Measurements from ENCODE around the gene STAC. TPM values are rescaled to one million over a fixed set of nuclear protein-coding genes. Genes with fewer than 3 reads are reported as not detected.

Gene STAC
- polyA plus RNA-seq, 1 donor, result 1.8 TPM

DNA sequence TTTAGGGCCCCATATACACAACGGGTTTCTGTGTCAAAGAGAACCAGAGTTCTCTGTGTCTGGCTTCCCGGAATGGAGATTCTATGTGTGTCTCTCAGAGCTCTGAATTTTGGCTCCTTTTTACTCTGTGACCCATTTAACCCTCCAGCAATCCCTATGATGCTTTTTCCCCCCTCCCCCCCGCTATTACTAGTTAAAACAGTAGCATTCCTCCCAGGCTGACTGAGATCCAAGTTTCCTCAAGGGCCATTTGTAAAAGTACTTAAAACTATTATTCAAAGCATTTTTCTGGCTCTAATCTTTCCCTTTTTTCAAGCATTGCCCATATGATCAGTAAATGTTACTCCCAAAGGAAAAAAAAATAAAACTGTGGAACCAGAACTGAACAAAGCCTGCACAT, 6.6 kb upstream of the STAC start:
- no peaks in the 10 kb centered on the region for H3K9me3 ChIP-seq (ENCODE audit: control insufficient read depth, low read depth, low read length)
- no peaks in the 10 kb centered on the region for H3K4me1 ChIP-seq (ENCODE audit: control insufficient read depth, insufficient read depth, low read length)
- H3K27me3 ChIP-seq (ENCODE audit: control insufficient read depth, insufficient read depth, low read length), result no peaks in the 10 kb centered on the region
- H3K27ac ChIP-seq (ENCODE audit: low read length), result no peak overlapping the region
- no peak overlapping the region for H3K4me3 ChIP-seq (ENCODE audit: low read length)
- 80% methylated on average over 1 of the region's 3 CpGs for WGBS (ENCODE audit: insufficient coverage, low lambda C conversion rate)
- DNase-seq, result no peak
- no peaks in the 10 kb centered on the region for H3K36me3 ChIP-seq (ENCODE audit: control insufficient read depth, insufficient read depth, low read length)

DNA sequence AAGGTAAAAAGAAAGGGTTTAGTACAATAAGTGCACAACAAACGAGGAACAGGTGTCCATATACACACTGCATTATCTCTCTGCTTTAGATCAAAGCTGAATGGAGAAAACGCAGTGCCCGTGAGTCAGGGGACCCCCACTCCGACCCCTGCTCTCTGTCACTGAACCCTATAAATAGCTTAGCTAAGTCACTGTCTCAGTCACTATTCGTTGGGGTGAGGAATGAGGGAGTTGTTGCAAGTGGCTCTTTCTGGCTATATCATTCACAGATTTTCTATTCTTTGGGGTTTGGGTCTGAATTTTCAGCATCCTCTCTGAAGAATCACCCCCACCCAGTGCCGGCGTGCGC, 458 bp upstream of the STAC start:
- H3K4me1 ChIP-seq (ENCODE audit: control insufficient read depth, insufficient read depth, low read length), result no peaks in the 10 kb centered on the region
- H3K36me3 ChIP-seq (ENCODE audit: control insufficient read depth, insufficient read depth, low read length), result no peaks in the 10 kb centered on the region
- 60% methylated on average over 1 of the region's 8 CpGs for WGBS (ENCODE audit: insufficient coverage, low lambda C conversion rate)
- no peaks in the 10 kb centered on the region for H3K9me3 ChIP-seq (ENCODE audit: control insufficient read depth, low read depth, low read length)
- no peak overlapping the region for H3K27ac ChIP-seq (ENCODE audit: low read length)
- peaks cover 31% of the 10 kb centered on the region for H3K27me3 ChIP-seq (ENCODE audit: control insufficient read depth, insufficient read depth, low read length)
- DNase-seq, result no peak
- H3K4me3 ChIP-seq (ENCODE audit: low read length), result no peak overlapping the region

DNA sequence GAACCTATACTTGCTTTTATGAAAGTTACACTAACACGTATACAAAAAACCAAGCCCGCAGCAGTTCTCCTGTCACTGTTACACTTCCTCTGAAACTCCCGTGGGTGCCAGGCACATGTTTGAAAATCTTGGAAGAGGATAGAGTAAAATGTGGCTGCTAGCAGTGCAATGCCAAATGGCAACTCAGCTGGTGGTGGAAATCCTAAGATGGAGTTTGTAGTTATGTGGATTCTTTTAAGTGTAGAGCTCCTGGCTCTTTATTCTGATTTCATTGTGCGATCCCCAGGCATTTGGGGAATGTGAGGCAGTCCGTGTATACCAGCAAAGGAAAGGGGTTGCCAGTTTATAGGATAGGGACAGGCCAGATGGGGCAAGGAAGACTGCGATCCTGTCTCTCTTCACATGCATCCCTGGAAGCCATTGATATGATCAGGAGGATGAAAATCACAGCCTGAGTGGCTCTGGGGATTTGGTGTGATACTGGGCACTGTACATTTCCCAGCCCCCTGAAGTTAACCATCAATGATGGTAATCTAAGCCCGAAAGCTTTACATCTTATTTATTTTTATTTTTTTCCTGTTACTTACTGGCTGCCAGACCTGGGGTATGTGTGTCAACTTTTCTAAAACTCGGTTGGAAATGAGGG, 1.1 kb downstream of the STAC start:
- H3K27ac ChIP-seq (ENCODE audit: low read length), result no peak overlapping the region
- H3K27me3 ChIP-seq (ENCODE audit: control insufficient read depth, insufficient read depth, low read length), result peaks cover 31% of the 10 kb centered on the region
- no peak overlapping the region for H3K4me3 ChIP-seq (ENCODE audit: low read length)
- H3K36me3 ChIP-seq (ENCODE audit: control insufficient read depth, insufficient read depth, low read length), result no peaks in the 10 kb centered on the region
- H3K4me1 ChIP-seq (ENCODE audit: control insufficient read depth, insufficient read depth, low read length), result no peaks in the 10 kb centered on the region
- 50% methylated on average over 1 of the region's 8 CpGs for WGBS (ENCODE audit: insufficient coverage, low lambda C conversion rate)
- DNase-seq, result no peak
- H3K9me3 ChIP-seq (ENCODE audit: control insufficient read depth, low read depth, low read length), result no peaks in the 10 kb centered on the region

DNA sequence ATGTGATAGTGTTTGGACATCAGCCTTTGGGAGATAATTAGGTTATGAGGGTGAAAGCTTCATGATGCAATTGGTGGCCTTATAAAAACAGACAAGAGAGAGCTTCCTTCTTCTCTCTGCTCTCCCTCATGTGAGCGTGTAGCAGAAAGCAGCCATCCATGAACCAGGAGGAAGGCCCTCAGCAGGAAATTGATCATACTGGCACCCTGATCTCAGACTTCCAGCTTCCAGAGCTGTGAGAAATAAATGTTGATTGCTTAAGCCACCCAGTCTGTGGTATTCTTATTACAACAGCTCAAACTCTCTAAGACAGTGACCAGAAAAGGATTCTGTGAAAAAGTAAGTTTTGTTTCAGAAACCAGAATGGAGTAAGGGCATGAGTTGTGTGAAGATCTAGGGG, 13.3 kb downstream of the STAC start:
- H3K27me3 ChIP-seq (ENCODE audit: control insufficient read depth, insufficient read depth, low read length), result no peaks in the 10 kb centered on the region
- H3K36me3 ChIP-seq (ENCODE audit: control insufficient read depth, insufficient read depth, low read length), result no peaks in the 10 kb centered on the region
- no peaks in the 10 kb centered on the region for H3K4me1 ChIP-seq (ENCODE audit: control insufficient read depth, insufficient read depth, low read length)
- no peak overlapping the region for H3K27ac ChIP-seq (ENCODE audit: low read length)
- DNase-seq, result no peak
- H3K4me3 ChIP-seq (ENCODE audit: low read length), result no peak overlapping the region
- no peaks in the 10 kb centered on the region for H3K9me3 ChIP-seq (ENCODE audit: control insufficient read depth, low read depth, low read length)
- no CpG with 5 or more reads among the region's 1 CpG for WGBS (ENCODE audit: insufficient coverage, low lambda C conversion rate)

DNA sequence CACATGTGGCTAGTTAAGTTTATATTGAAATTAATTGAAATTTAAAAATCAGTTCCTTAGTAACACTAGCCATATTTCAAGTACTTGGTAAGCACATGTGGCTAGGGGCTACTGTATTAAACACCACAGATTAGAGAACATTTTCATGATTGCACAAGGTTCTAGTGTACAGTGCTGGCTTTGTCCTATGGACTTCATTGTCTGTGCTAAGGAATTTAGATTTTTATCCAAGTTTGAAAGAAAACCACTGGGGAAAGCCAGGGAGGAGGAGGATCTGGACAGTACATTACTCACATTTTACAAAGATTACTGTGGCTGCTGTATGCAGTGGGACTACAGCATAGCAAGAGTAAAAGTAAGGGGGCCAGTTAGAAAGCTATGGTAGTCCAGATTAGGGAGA, 13.9 kb downstream of the STAC start:
- H3K9me3 ChIP-seq (ENCODE audit: control insufficient read depth, low read depth, low read length), result no peaks in the 10 kb centered on the region
- H3K27me3 ChIP-seq (ENCODE audit: control insufficient read depth, insufficient read depth, low read length), result no peaks in the 10 kb centered on the region
- no peak for DNase-seq
- no peaks in the 10 kb centered on the region for H3K4me1 ChIP-seq (ENCODE audit: control insufficient read depth, insufficient read depth, low read length)
- no peaks in the 10 kb centered on the region for H3K36me3 ChIP-seq (ENCODE audit: control insufficient read depth, insufficient read depth, low read length)
- no peak overlapping the region for H3K27ac ChIP-seq (ENCODE audit: low read length)
- H3K4me3 ChIP-seq (ENCODE audit: low read length), result no peak overlapping the region

DNA sequence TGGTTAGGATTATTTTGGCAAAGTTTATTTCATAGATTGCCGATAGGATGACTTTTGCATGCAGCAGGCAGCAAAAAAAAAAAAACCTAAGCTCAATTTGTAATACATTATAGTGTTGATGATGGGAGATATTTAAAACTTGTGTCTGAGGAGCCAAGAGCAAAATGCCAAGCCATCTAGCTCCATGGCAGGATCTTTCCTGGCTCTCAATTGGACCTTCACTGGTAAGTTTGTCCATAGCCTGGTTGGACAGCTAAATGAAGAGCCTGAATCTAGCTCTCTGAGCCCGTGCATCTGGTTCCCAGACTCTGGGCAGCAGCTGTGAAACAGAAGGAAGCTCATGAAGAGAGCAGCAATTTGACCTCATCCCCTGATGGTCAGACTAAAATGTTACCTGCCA, 17.5 kb downstream of the STAC start:
- no peak overlapping the region for H3K27ac ChIP-seq (ENCODE audit: low read length)
- no peak for DNase-seq
- H3K4me3 ChIP-seq (ENCODE audit: low read length), result no peak overlapping the region
- H3K9me3 ChIP-seq (ENCODE audit: control insufficient read depth, low read depth, low read length), result no peaks in the 10 kb centered on the region
- no peaks in the 10 kb centered on the region for H3K27me3 ChIP-seq (ENCODE audit: control insufficient read depth, insufficient read depth, low read length)
- no peaks in the 10 kb centered on the region for H3K4me1 ChIP-seq (ENCODE audit: control insufficient read depth, insufficient read depth, low read length)
- 100% methylated on average over 1 of the region's 2 CpGs for WGBS (ENCODE audit: insufficient coverage, low lambda C conversion rate)
- no peaks in the 10 kb centered on the region for H3K36me3 ChIP-seq (ENCODE audit: control insufficient read depth, insufficient read depth, low read length)

DNA sequence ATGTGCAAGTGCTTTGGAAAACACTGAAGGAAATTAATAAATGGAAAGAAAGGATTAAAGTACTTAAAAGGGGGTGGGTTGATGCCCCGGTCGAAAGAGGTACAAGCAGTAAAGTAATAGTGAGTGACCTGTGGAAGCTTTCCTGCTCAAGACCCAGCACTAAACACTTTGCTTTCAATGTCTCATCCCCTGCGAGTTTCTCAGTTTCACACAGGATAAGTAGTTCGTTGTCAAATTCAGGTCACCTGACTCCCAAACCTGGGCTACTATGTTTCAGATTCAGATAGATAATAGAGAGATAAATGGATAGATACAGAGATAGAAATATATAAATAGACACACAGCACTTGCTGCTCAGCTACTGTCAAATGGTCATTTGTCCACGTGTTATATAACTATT, 19.6 kb downstream of the STAC start:
- WGBS (ENCODE audit: insufficient coverage, low lambda C conversion rate), result no CpG with 5 or more reads among the region's 5 CpGs
- H3K9me3 ChIP-seq (ENCODE audit: control insufficient read depth, low read depth, low read length), result no peaks in the 10 kb centered on the region
- no peak overlapping the region for H3K27ac ChIP-seq (ENCODE audit: low read length)
- H3K36me3 ChIP-seq (ENCODE audit: control insufficient read depth, insufficient read depth, low read length), result no peaks in the 10 kb centered on the region
- no peaks in the 10 kb centered on the region for H3K4me1 ChIP-seq (ENCODE audit: control insufficient read depth, insufficient read depth, low read length)
- no peaks in the 10 kb centered on the region for H3K27me3 ChIP-seq (ENCODE audit: control insufficient read depth, insufficient read depth, low read length)
- DNase-seq, result no peak
- no peak overlapping the region for H3K4me3 ChIP-seq (ENCODE audit: low read length)

DNA sequence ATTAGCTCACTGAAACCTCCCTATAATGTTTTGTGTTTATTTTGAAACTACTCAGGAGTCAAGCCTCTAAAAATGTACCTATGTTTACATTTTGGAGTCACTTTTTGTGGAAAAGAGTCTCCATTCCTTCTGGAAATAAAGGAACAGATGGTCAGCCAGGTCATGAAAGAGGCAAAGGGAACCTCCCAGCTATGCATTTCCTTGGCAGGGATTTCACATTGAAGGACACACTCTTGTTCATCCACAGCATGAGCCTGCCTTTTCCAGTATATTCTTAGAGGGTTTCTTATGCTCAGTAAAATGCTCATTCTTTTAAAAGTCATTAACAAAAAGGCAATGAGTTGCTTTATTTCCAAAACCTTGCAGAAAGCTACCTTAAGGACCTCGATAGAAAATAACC, 20.8 kb downstream of the STAC start:
- WGBS (ENCODE audit: insufficient coverage, low lambda C conversion rate), result 100% methylated on average over 1 of the region's 1 CpG
- Histone ChIP-seq H3K27ac (ENCODE audit: low read length) (no peak overlapping the region), H3K9me3 (ENCODE audit: control insufficient read depth, low read depth, low read length) (no peaks in the 10 kb centered on the region), H3K4me1 (ENCODE audit: control insufficient read depth, insufficient read depth, low read length) (no peaks in the 10 kb centered on the region), H3K27me3 (ENCODE audit: control insufficient read depth, insufficient read depth, low read length) (no peaks in the 10 kb centered on the region), H3K4me3 (ENCODE audit: low read length) (no peak overlapping the region), H3K36me3 (ENCODE audit: control insufficient read depth, insufficient read depth, low read length) (no peaks in the 10 kb centered on the region)
- DNase-seq, result no peak

DNA sequence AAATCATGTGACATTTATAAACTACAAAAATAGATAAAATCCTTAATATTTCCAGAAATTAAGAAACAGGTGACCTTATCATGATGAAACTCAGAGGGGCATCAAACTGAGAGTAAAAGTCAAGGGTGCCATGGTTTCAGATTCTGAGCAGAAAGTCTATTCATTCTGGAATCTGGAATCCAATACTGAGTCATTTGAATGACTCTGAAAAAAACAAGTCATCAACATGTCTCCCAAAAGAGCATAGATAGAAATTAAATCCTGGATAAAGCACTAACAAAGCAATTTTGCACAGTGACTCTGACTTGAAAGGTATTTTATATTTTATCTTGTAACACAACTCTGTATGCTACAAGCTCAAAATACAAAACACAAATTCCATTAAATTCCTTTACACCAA, 23.4 kb downstream of the STAC start:
- DNase-seq, result no peak

DNA sequence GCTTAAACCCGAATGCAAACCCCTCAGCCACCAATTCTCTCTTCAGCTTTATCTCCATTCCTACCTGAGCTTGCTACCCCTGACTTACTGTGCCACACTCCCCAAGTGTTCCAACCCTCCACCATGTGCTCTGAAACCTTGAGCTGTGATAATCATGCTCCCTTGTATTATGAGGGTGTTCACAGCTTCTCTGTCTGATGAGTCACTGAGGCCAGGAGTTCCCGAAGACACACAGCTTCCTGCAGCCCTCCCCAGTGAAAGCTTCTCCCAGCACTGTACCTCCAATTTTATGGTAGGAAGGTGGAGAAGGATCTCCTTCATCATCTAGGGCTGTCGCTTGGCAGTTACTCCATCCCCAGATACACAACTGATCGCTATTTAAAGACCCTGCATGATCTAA, 24.9 kb downstream of the STAC start:
- H3K36me3 ChIP-seq (ENCODE audit: control insufficient read depth, insufficient read depth, low read length), result no peaks in the 10 kb centered on the region
- H3K27ac ChIP-seq (ENCODE audit: low read length), result no peak overlapping the region
- no peaks in the 10 kb centered on the region for H3K9me3 ChIP-seq (ENCODE audit: control insufficient read depth, low read depth, low read length)
- H3K27me3 ChIP-seq (ENCODE audit: control insufficient read depth, insufficient read depth, low read length), result no peaks in the 10 kb centered on the region
- no peak for DNase-seq
- H3K4me1 ChIP-seq (ENCODE audit: control insufficient read depth, insufficient read depth, low read length), result no peaks in the 10 kb centered on the region
- no CpG with 5 or more reads among the region's 4 CpGs for WGBS (ENCODE audit: insufficient coverage, low lambda C conversion rate)
- no peak overlapping the region for H3K4me3 ChIP-seq (ENCODE audit: low read length)

More for the DNA sequence above, 23.4 kb downstream of the STAC start:
- Histone ChIP-seq H3K27me3 (ENCODE audit: control insufficient read depth, insufficient read depth, low read length) (no peaks in the 10 kb centered on the region), H3K27ac (ENCODE audit: low read length) (no peak overlapping the region), H3K36me3 (ENCODE audit: control insufficient read depth, insufficient read depth, low read length) (no peaks in the 10 kb centered on the region), H3K4me1 (ENCODE audit: control insufficient read depth, insufficient read depth, low read length) (no peaks in the 10 kb centered on the region), H3K9me3 (ENCODE audit: control insufficient read depth, low read depth, low read length) (no peaks in the 10 kb centered on the region), H3K4me3 (ENCODE audit: low read length) (no peak overlapping the region)

DNA sequence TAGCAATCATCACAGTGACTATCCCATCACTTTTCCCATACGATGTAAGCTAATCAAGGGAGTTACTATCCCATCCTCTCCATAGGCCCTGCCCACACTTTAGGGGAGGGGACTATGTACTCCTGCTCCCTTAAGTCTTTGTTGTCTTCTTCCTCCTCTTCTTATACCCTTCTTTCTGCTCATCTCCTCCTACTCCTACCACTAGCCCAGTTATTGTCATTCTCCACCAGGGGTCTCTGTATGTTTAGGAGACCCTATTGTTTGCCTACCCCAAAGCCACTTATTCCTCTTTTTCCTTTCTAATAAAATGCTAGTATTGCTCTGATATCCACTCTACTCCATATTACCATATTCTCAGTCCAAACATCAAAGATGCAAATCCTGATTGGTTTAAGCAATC, 27.8 kb downstream of the STAC start:
- no peak for DNase-seq
- Histone ChIP-seq H3K27me3 (ENCODE audit: control insufficient read depth, insufficient read depth, low read length) (no peaks in the 10 kb centered on the region), H3K36me3 (ENCODE audit: control insufficient read depth, insufficient read depth, low read length) (no peaks in the 10 kb centered on the region), H3K4me1 (ENCODE audit: control insufficient read depth, insufficient read depth, low read length) (no peaks in the 10 kb centered on the region), H3K4me3 (ENCODE audit: low read length) (no peak overlapping the region), H3K27ac (ENCODE audit: low read length) (no peak overlapping the region), H3K9me3 (ENCODE audit: control insufficient read depth, low read depth, low read length) (no peaks in the 10 kb centered on the region)
- WGBS (ENCODE audit: insufficient coverage, low lambda C conversion rate), result no CpG with 5 or more reads among the region's 1 CpG
